Fibroblast of lung (primary cell): Measurements from ENCODE around the gene SNX4.

Experiments used
- CTCF ChIP-seq, 2 donors: IDR thresholded peaks in 1 of 2; conservative IDR thresholded peaks in 1 of 2; 1 replicate in 1 of 2; 2 replicates in 1 of 2; pipeline ENCODE4 v1.5.1; 2011 to 2012; ENCODE audit warnings: low read length in 2 of 2, control low read depth in 1 of 2, inconsistent platforms in 1 of 2, low read depth in 1 of 2, mild to moderate bottlenecking in 1 of 2
- EZH2 ChIP-seq: IDR thresholded peaks from 2 replicates; pipeline ENCODE4 v1.5.1; 2012; ENCODE audit warnings: low read length, control low read depth, mild to moderate bottlenecking; ENCODE audit errors: missing control alignments

GRCh38 chr3:125513490-125514115 is 6.4 kb downstream of the SNX4 start:
- TF ChIP-seq CTCF (conservative IDR thresholded peaks at IDR 0.05 in 1 of 2, IDR thresholded peaks at IDR 0.05 in 1 of 2; ENCODE audit: low read depth in 1 of 2, low read length in 2 of 2) (no peak), EZH2 (no peak)
